HG03175 (cell line): ENCODE data around the gene ELMO1.
"Not testable (repeated sequence)": the region's sequence is repeated elsewhere in the genome, so short reads cannot be mapped to it uniquely, and the experiment has no call there.

ENCODE experiments used
- ATAC-seq: cut with Tn5 transposase; IDR thresholded peaks from one replicate; pipeline ENCODE4 v1.9.1; 2021; ENCODE audit warnings: mild to moderate bottlenecking, moderate library complexity; ENCODE audit not compliant: unreplicated experiment

Gene ELMO1

DNA sequence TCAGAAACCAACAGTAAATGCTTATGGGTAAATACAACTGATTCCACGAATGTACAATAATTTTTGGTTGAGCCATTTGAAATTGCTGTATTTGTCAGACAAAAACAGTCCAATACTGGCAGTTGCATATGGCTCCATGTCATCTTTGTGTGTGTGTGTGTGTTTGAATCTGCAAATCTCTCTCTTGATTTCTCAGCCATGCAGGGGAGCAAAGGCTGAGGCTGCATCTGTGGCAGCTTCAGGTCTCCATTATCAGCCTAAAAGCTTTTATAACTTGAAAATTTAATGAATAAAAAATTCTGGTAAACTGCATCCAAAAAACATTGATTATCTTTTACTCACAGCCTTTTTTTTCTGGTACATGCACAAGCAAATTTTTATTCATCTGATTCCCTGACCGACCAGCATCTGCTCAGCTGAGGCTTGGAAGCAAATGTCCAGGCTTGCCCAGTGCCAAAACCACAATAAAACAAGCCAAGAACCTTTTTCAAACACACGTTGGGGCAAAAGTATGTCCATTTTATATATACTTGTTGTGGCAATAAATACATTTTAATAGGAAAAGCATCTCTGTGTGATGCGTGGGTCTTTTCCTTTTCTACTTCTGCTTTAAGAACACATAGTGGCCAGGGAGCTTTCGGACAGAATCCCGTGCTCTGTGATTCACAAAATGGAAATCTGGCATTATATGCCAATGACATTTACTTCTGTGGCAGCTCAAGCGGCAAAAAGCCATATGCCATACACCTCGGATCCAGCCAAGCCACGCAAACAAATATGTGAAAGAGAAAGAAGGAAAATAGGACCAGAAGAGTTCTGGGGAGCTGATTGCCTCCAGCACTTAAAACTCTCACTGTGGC is 448.8 kb downstream of the ELMO1 start:
- no peak for ATAC-seq

DNA sequence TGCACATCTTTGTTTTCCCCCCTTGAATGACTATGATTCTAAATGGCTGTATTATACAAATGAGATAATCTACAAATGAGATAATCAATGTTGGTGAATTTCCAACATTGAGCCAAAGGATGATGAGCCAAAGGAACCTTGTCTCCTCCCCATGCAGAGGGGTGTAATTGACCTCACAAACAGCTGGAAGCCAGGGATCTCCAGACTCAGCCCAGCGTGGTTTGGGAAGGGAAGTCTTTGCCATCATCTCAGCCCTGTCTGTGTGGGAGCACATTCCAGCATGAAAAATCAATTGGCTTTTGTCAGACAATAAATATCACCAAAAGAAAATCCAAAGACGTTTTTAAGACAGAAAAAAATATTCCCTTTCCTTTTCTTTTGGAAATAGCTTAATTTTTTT is 452.9 kb downstream of the ELMO1 start:
- no peak for ATAC-seq

DNA sequence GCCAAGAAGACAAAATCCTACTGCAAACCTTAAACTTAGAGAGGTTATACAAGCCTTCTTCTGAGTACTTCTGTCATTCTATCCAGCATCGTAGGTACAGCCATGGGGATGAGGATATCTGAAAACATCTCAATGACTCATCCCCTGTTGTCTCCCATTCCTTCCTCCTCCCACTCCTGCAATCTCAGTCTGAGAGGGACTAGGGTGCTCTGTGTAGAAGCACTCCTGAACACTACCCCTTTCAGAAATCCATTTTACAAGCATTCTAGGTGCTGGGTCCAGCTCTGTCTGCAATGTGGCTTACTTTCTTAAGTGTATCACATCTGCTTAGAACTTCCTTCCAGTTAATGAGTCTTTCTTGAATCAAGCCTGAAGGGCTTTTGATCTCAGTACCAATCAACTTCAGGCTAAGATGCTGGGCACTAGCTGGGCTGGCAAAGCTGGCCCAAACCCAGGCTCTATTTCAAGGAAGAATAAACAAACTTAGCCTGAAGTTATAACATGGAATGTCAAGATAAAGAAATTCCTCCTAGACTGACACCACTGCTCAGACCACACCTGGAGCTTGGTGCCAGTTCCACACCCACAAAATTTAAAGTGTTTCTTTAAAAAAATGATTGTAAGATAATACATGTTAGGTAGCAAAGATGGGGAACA is 454.1 kb downstream of the ELMO1 start:
- ATAC-seq = no peak

DNA sequence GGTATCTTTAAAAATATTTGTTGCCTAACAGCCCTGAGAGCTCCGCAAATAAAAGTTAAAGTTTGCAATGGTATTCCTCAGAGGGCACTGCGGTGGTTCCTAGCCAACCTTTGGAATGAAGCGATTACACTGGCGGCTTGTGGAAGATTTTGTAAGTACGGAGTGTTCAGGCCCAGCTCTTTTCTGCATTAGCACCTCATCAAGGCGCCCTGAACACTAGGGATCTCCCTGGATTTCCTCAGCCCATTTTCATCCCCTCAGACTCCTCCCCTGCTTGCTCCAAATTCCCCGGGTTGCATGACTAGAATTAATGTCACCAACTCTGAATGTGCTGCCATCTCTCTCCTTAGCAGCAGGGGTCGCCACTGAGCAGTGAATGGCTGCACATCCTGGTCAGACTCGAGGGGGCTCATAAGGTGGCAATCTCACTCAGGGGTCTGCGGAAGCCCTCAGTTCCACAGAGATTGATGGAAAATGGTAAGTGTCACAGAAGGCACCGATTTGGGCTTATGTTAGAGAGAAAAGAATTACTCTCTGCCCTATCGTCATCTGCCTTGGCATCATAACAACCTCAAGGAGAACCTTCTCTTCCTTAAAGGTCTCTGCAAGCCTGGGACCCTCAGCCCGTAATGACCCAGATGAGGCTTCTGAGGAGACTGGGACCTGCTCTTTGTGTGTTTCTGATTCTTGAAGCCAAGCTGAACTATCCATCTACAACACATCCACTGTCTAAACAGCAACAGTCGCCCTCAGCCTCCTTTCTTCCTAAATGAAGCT is 461.5 kb downstream of the ELMO1 start:
- ATAC-seq = peak; percentile 53

DNA sequence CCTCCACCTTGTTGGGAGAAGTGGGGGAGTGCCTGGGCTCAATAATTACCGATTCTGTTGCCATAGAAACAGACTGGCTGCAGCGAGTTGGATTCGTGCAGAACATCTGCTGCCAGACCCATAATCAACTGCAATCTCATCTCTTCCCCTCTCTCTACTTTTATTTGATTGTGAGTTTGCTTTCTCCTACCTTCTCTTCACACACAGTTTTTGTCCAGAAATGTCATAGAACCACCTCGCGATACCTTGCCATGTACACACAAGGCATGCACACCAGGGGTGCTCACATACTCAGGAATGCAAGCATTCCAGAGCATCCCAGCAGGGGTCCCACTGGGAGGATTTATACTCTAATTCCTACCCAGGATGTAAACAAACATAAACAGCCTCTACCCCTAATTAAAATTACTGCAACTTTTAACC is 462.1 kb downstream of the ELMO1 start:
- ATAC-seq = no peak

DNA sequence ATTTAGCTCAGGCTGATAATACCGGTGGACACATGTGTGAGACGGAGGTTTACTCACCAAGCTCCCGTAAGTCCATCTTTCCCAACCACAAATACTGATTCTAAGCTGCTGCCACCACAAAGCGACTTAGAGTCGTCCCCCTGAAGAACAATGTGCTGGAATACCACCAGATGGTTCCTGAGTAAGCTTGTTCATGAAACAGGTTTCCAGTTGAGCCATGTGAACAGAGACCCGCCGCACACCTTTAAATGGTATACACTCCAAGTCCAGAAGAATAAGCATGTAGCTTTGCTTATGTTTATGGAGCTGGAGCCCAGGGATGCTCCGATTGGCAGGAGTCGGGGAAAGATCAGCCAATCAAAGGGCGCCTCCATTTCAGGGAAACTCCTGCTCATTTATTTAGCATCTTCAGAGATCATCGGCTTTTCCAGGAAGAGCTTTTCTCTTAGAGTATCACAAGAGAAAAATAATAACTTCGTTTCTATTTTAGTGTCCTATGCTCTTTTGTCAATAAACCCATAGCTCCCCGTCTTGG is 462.7 kb downstream of the ELMO1 start:
- ATAC-seq = no peak

DNA sequence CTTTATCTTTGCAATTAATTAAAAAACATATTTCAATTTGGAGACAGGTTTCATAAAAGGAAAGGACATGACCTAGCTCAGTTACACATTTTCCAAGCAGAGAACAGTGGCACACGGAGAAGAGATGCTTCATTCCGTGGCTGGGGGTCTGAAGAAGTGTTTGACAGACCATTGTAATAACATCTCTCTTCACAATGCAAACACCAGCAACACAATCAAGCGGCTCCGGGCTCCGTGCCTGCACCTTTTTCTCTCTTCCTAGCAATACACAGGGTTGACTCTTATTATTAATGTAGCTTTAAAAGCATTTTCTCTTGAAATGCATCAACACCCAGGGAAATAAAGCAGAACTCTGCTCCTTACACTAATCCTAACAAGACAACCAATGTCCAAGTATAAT is 463.3 kb downstream of the ELMO1 start:
- ATAC-seq = no peak

DNA sequence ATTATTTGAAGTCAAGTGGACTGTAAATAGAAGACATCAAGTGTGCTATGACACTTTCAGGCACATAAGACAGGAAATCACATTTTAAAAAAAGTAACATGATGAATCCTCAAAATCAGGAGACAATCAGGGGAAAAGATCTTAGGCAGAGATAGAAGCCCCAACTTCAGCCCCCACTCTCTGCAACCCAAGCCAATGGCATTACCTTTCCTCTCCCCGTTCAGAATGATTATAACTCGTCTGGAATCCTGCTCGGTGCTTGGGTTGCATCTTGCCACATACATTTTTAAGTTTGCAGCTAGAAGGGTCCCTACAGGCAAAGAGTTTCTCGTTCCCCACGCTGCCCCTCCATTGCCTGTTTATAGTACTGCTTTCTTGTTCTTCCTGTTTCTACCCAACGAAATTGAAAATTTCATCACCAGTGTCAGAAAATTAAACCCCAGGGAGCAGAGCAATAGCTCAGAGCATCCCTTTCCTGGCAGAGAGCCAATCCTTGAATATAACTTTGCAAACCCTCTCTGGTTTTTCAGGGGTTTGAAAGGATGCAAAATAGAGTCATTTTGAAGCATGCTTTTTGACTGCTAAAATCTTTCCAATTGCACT is 463.9 kb downstream of the ELMO1 start:
- ATAC-seq = no peak

DNA sequence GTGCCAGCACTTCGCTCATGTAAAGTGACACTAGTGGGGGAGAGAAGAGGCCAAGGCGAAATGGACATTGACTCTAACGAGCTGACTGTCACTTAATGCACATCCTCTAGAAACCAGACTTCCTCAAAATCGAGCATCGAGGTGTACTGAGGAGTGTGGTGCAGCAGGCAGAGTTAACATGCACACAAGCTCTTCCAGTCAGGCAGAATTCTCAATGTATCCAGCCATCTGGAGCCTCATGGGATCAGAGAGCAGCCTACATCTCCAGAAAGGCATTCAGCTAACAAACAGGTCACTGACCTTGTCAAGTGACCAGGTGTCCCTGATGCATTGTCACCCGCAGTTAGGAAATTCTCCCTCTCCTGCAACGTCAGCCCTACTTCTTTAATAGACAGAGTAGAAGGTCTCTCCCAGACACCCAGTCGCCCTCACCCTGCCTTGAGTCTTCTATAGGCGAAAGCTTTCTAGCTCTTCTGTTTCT is 464.6 kb downstream of the ELMO1 start:
- ATAC-seq = no peak

DNA sequence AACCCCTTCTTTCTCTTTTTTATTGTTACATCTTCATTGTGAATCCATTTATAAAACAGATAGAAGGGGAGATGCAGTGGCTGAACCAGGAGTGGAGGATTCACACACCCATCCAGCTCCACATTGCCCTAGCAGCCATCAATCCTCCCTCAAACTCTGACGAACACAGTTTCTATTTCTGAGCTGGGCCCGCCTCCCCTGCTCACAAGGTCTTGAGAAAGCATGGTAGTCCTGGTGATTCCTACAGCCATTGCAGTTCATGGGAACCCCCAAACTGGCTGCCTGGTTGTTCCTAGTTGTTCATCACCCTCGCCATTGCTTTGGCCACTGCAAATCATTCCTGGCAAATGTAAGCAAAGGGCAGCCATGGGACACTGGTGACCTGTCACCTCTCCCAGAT is 465.9 kb downstream of the ELMO1 start:
- no peak for ATAC-seq

DNA sequence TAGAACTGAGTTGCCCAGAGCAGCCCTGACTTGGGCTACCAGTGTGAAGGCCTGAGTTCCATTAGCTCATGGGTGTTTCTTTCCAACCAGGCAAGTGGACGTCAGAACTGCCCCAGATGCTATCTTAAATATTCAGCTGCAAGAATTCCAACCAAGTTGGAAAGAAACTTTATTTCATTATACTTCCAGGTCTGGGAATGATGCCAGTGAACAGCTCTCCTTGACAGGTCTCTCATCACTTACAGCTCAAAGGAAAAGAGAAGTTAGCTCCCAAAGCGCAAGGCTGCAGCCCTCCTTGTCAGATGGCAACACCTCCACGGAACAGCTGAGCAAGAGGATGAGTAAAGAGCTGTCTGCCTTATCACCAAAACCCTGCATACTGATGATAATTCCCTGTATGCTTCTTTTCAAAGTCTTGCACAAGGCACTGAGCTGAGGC is 468.8 kb downstream of the ELMO1 start:
- ATAC-seq = no peak

DNA sequence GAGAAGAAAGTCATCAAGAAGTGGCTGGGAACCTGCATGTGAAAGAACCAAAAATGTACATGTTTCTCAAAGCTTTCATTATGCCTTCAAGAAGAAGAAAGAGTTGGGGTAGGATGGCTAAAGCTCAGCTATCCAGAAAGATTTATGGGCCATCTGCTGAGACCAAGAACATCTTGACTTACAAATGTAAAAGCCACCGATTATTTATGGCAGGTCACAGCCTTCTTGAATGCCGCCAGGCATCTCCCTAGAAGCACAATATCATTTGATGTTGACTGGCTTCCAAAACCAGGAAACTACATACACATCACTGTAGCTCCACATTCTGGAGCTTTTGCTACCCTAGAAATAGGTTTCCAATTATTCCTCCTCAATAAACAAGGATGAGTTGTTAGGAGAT is 470.2 kb downstream of the ELMO1 start:
- no peak for ATAC-seq

DNA sequence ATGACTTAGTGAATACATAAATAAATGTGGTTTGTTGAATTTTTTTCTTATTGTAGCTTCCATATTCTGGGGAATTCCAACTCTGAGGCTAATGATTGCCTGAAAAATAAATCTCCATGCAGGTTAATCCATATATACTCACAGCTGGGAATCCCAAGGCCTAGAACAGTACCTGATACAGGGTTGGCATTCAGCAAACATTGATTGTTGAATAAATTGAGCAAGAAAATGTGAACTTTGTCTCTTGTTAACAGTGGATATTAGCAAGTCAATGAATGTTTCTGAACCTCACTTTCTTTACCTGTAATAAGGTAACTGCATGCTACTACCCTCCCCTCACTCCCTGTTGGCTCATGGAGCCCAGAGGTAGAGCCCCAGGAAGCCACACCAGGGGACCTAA is 470.8 kb downstream of the ELMO1 start:
- ATAC-seq = no peak

DNA sequence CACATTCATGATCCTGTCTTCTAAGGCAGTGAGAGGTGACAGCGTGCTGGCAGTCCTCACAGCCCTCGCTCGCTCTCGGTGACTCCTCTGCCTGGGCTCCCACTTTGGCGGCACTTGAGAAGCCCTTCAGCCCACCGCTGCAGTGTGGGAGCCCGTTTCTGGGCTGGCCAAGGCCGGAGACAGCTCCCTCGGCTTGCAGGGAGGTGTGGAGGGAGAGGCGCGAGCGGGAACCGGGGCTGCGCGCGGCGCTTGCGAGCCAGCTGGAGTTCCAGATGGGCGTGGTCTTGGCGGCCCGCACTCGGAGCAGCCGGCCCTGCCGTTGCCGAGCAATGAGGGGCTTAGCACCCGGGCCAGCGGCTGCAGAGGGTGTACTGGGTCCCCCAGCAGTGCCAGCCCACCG is 475.1 kb downstream of the ELMO1 start:
- ATAC-seq = not testable (repeated sequence)

DNA sequence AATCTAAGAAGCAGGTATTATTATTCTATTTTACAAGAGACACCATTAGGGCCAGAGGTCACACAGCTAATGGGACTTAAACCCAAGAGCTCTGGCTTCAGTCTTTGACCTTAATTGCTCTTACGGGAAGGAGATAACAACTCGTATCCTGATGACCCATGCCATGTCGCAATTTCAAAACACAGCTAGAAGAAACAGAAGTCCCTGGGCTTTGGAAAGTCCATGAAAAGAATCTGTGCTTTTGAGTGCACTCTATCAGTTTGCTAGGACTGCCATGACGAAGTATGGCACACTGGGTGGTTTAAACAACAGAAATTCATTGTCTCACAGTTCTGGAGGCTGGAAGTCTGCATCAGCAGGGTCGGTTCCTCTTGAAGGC is 476.5 kb downstream of the ELMO1 start:
- ATAC-seq = no peak

DNA sequence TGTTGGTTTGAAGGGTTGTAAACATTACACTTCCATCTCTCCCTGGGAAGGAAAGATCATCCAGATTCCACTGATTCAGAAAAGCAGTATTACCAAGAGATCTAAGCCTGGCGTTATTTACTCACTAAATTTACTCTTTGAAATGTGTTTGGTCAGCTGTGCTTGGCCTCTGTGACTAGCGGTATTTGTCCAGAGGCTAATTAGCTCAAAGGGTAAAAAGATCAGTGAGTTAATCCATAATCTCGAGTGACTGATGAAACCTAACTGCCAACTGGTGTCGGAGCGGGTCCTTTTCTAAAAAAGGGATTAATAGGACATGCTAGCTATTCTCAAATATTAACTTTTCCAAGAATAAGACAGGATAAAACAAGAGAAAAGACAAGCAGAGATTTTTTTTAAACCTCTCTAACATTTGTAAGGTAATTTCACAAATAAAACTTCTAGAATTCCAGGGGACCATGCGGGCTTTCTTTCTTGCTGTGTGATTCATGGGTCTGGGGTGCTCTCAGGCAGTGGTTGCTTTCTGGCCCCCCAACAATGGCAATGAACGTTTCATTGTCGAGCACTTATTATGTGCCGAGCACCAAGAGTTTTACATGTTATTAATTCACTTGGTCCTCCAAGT is 477.0 kb downstream of the ELMO1 start:
- ATAC-seq = no peak

DNA sequence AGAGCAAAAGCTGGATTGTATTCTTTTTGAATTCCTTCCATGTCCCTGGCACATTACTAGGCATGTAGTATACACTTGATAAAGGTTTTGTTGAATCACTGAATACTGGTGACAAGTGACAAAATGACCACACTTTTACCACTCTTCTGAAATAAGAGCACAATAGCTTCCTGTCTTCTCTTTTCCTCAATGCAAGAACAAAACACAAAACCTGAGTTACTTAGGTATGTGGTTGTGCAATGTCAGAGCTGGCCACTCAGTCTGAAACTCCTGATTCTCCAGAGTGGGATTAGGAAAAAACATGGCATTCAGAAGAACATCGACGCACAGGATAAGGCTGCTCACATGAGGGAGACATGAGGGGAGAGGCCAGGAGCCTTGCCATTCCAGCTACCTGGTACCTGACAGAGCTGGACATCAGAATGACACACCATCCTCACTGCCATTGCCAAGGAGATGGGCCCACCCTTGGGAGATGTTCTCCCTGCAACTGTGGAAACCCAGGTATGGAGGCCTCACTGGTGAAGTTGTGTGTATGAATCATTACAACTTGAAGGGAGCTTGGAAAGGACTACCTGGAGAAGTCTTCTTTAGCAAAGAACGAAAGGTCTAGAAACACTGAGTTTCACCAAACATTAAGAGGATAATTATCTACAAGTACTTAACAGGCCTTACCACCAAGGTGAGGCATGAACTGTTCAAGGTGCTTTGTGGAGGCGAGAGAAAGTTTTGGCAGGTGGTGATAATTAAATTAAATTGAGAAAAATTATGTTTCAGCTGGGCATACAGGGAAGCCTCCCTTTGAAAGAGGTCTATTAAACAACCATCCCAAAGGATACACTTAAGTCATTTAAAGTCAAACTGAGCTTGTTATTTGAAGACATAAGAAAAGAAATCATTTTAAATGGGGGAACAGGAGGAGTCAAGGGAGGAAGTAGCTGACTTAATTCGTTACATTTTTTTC is 477.8 kb downstream of the ELMO1 start:
- ATAC-seq = no peak

DNA sequence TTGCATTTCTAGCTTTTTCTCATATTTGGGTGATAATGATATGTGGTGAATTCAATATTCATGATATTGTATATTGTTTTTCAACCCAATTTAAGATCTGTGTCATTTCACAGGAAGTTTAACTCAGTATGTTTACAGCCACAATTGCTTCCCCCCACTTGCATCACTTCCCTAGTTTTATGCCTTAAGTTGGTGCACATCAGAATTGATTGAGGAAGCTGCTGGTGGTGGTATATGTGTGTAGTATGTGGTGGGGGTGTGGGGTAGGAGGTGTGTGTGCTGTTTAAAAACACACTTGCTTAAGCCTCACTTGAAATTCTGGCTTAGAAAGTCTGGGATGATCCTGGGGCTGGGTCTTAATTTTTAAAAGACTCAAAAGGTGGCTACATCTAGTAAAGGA is 479.3 kb downstream of the ELMO1 start:
- ATAC-seq = no peak

DNA sequence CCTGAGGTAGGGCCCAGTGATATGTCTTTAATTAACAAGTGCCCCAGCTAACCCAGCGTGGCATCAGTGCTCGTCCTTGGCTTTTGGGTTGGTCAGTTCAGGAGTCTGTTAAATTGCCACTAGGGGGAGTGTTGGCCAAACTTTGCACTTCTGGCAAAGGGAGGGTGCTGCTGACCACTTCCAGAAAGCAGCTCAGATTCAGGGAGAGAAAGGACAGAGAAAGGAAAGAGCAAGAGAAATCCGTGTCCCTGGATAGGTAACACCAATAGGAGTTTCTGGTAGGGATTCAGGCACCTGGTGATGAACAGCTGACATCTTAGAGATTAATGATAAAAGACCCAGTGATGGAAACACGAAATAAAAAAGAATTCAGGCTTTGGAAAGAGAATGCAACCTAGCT is 481.3 kb downstream of the ELMO1 start:
- no peak for ATAC-seq
